HG02678 (cell line): ENCODE measurements around the gene RRAGC.

ENCODE experiments used
- ATAC-seq: cut with Tn5 transposase; IDR thresholded peaks from one replicate; pipeline ENCODE4 v1.9.1; 2021; ENCODE audit warnings: mild to moderate bottlenecking, moderate library complexity; ENCODE audit not compliant: unreplicated experiment

Gene RRAGC

GRCh38 chr1:38859561-38860453 lies at the start of gene RRAGC:
Gene RRAGC (minus strand): TSS chr1:38859772. CDS start chr1:38859646, 126 bp downstream.
- ATAC-seq, result peak; percentile 95

- ATAC-seq, result no peak
Measured at GRCh38 chr1:38908821-38909220, 49.2 kb upstream of the RRAGC start.

- no peak for ATAC-seq
Measured at GRCh38 chr1:38905985-38906384, 46.4 kb upstream of the RRAGC start.

GRCh38 chr1:38899560-38899959 lies 40.0 kb upstream of the RRAGC start:
- no peak for ATAC-seq

- no peak for ATAC-seq
Measured at GRCh38 chr1:38898653-38899230, 39.2 kb upstream of the RRAGC start.

- no peak for ATAC-seq
Measured at GRCh38 chr1:38896169-38896568, 36.6 kb upstream of the RRAGC start.

GRCh38 chr1:38892976-38893375 lies 33.4 kb upstream of the RRAGC start:
- ATAC-seq, result no peak

- ATAC-seq, result no peak
Measured at GRCh38 chr1:38891753-38892152, 32.2 kb upstream of the RRAGC start.

GRCh38 chr1:38889589-38889988 lies 30.0 kb upstream of the RRAGC start:
- no peak for ATAC-seq

- ATAC-seq, result no peak
Measured at GRCh38 chr1:38888423-38889333, 29.1 kb upstream of the RRAGC start.

- ATAC-seq, result no peak
Measured at GRCh38 chr1:38885092-38885491, 25.5 kb upstream of the RRAGC start.

- ATAC-seq, result no peak
Measured at GRCh38 chr1:38881487-38881886, 21.9 kb upstream of the RRAGC start, which contains the start of gene GJA9. Gene GJA9 (minus strand): TSS chr1:38881587. CDS start chr1:38876098, 5,489 bp downstream.

- no peak for ATAC-seq
Measured at GRCh38 chr1:38875811-38876210, 16.2 kb upstream of the RRAGC start.

GRCh38 chr1:38873027-38873969 lies 13.7 kb upstream of the RRAGC start, which contains the start of gene MYCBP:
Gene MYCBP (minus strand): TSS chr1:38873348. CDS start chr1:38873305, 43 bp downstream.
- ATAC-seq, result peak; percentile 98

GRCh38 chr1:38872401-38873026 lies 12.9 kb upstream of the RRAGC start:
- peak; percentile 20 for ATAC-seq

GRCh38 chr1:38870996-38871395 lies 11.4 kb upstream of the RRAGC start:
- no peak for ATAC-seq

- no peak for ATAC-seq
Measured at GRCh38 chr1:38867208-38867607, 7.6 kb upstream of the RRAGC start.

GRCh38 chr1:38865112-38865715 lies 5.6 kb upstream of the RRAGC start:
- no peak for ATAC-seq

- no peak for ATAC-seq
Measured at GRCh38 chr1:38860454-38860795, 853 bp upstream of the RRAGC start.
